ENCODE results near the gene MMP13.

Gene MMP13

GRCh38 chr11:102950622-102951081 lies 4.9 kb downstream of the MMP13 start:
- CTCF ChIA-PET = interaction anchor here (1.9 kb wide), 1 partner anchor 10 kb away, joined by 16 read pairs; no protein-coding TSS in a partner anchor
- POLR2A ChIA-PET = no interaction called here
- no peak for TF ChIP-seq CTCF (IDR thresholded peaks at IDR 0.05; ENCODE audit: insufficient read depth, low read length, missing control alignments)

GRCh38 chr11:102946237-102946636 lies 9.3 kb downstream of the MMP13 start:
- no peak overlapping the region for H3K4me3 ChIP-seq (ENCODE audit: low read depth, low read length)
- ChIA-PET POLR2A (no interaction called here), CTCF (interaction anchor here (0.7 to 7.9 kb wide), 12 partner anchors 9 to 134 kb away, joined by 3 to 102 read pairs (median 4); partner anchors contain the start of gene MMP13)
- DNase-seq (ENCODE audit: low read depth, low spot score) = no peak
- TF ChIP-seq CTCF (IDR thresholded peaks at IDR 0.05; ENCODE audit: insufficient read depth, low read length, missing control alignments) = no peak

More at GRCh38 chr11:102950622-102951081, 4.9 kb downstream of the MMP13 start:
- DNase-seq (ENCODE audit: low read depth, low spot score) = no peak
- no peak overlapping the region for H3K4me3 ChIP-seq (ENCODE audit: low read depth, low read length)

GRCh38 chr11:102940714-102941588 lies 14.6 kb downstream of the MMP13 start:
- POLR2A ChIA-PET = no interaction called here
- TF ChIP-seq CTCF (IDR thresholded peaks at IDR 0.05; ENCODE audit: insufficient read depth, low read length, missing control alignments) = peak; percentile 52
- CTCF ChIA-PET = interaction anchor here (0.6 to 7.9 kb wide), 73 partner anchors 9 to 299 kb away, joined by 3 to 102 read pairs (median 5); partner anchors contain the start of genes DYNC2H1, MMP1, MMP10 and MMP13
- no peak overlapping the region for H3K4me3 ChIP-seq (ENCODE audit: low read depth, low read length)
- DNase-seq (ENCODE audit: low read depth, low spot score) = no peak

- no peak for DNase-seq (ENCODE audit: low read depth, low spot score)
- CTCF ChIA-PET = interaction anchor here (1.3 to 4.8 kb wide), 8 partner anchors 10 to 204 kb away, joined by 3 to 33 read pairs (median 5); no protein-coding TSS in a partner anchor
- POLR2A ChIA-PET = no interaction called here
- TF ChIP-seq CTCF (IDR thresholded peaks at IDR 0.05; ENCODE audit: insufficient read depth, low read length, missing control alignments) = no peak
- no peak overlapping the region for H3K4me3 ChIP-seq (ENCODE audit: low read depth, low read length)
Measured at GRCh38 chr11:102936864-102937509, 18.5 kb downstream of the MMP13 start.

- ChIA-PET POLR2A (no interaction called here), CTCF (interaction anchor here (0.7 to 4.8 kb wide), 5 partner anchors 10 to 104 kb away, joined by 3 to 33 read pairs (median 4); no protein-coding TSS in a partner anchor)
- no peak for DNase-seq (ENCODE audit: low read depth, low spot score)
- H3K4me3 ChIP-seq (ENCODE audit: low read depth, low read length) = no peak overlapping the region
- no peak for TF ChIP-seq CTCF (IDR thresholded peaks at IDR 0.05; ENCODE audit: insufficient read depth, low read length, missing control alignments)
Measured at GRCh38 chr11:102935514-102935913, 20.0 kb downstream of the MMP13 start.

GRCh38 chr11:102934735-102935134 lies 20.8 kb downstream of the MMP13 start:
- CTCF ChIA-PET = interaction anchor here (1.4 to 4.8 kb wide), 2 partner anchors 20 to 103 kb away, joined by 4 to 33 read pairs; no protein-coding TSS in a partner anchor
- POLR2A ChIA-PET = no interaction called here
- no peak overlapping the region for H3K4me3 ChIP-seq (ENCODE audit: low read depth, low read length)
- DNase-seq (ENCODE audit: low read depth, low spot score) = no peak
- no peak for TF ChIP-seq CTCF (IDR thresholded peaks at IDR 0.05; ENCODE audit: insufficient read depth, low read length, missing control alignments)

Measured in AG04449 (cell line).